NCI-H2081 treated with DMSO at 0.1 percent for 48 hours (cell line): ENCODE results near the gene LMCD1.

Experiments
- DNase-seq: peaks from one replicate; lab custom pipeline; 2025; lab: John Stamatoyannopoulos, UW

LMCD1 gene

GRCh38 chr3:8589880-8590556, 88.4 kb downstream of the LMCD1 start:
- no peak for DNase-seq

GRCh38 chr3:8593021-8593827, 91.6 kb downstream of the LMCD1 start:
- DNase-seq: no peak

- no peak for DNase-seq
Observed at GRCh38 chr3:8595252-8595651, 93.6 kb downstream of the LMCD1 start.

- DNase-seq: no peak
Observed at GRCh38 chr3:8595695-8596115, 94.1 kb downstream of the LMCD1 start.

GRCh38 chr3:8596321-8597218, 94.9 kb downstream of the LMCD1 start:
- DNase-seq: no peak

GRCh38 chr3:8597219-8597853, 95.7 kb downstream of the LMCD1 start:
- DNase-seq: no peak

- no peak for DNase-seq
Observed at GRCh38 chr3:8599146-8599545, 97.5 kb downstream of the LMCD1 start.

GRCh38 chr3:8600457-8600856, 98.8 kb downstream of the LMCD1 start:
- no peak for DNase-seq

- no peak for DNase-seq
Observed at GRCh38 chr3:8603115-8603710, 101.6 kb downstream of the LMCD1 start.

GRCh38 chr3:8604006-8604405, 102.4 kb downstream of the LMCD1 start:
- no peak for DNase-seq

GRCh38 chr3:8604988-8605387, 103.4 kb downstream of the LMCD1 start:
- no peak for DNase-seq

- DNase-seq: no peak
Observed at GRCh38 chr3:8606701-8607231, 105.1 kb downstream of the LMCD1 start.

- DNase-seq: no peak
Observed at GRCh38 chr3:8607234-8608040, 105.8 kb downstream of the LMCD1 start.

- no peak for DNase-seq
Observed at GRCh38 chr3:8608041-8608790, 106.6 kb downstream of the LMCD1 start.

GRCh38 chr3:8608791-8609467, 107.3 kb downstream of the LMCD1 start:
- no peak for DNase-seq

GRCh38 chr3:8610951-8611350, 109.3 kb downstream of the LMCD1 start:
- DNase-seq: no peak

- DNase-seq: no peak
Observed at GRCh38 chr3:8617921-8618320, 116.3 kb downstream of the LMCD1 start.

GRCh38 chr3:8618950-8619349, 117.3 kb downstream of the LMCD1 start:
- no peak for DNase-seq

GRCh38 chr3:8619548-8619947, 117.9 kb downstream of the LMCD1 start:
- DNase-seq: no peak
